T-helper 2 cell (primary cell): ENCODE results near the gene SLC38A5.
"Not testable (repeated sequence)": the region's sequence is repeated elsewhere in the genome, so short reads cannot be mapped to it uniquely, and the experiment has no call there.

Source experiments
- DNase-seq, 5 experiments: peaks; one replicate each; pipeline versions ENCODE4 v3.0.0 to v3.0.0-alpha.2; 2012 to 2022

SLC38A5 gene

DNA sequence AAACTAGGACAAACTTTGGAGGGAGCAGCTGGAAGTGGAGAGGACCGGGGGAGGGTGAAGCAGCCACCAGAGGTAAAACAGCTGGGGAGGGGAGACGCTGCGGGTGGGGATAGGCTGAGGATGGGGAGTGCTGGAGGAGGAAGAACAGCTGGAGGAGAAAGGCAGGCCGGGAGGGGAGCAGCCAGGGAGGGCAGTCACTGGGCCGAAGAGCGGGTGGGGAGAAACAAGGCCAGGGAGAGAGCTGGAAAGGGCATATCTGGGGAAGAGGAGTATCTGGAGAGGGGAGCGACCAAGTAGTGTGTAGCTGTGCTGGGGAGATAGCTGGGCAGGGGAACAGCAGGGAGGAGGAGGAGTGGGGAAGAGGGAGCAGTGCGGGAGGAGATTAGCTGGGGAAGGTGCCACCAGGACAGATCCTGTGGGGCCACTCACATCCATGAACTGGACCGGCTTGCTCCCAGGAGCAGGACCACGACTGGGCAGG lies 2.7 kb downstream of the SLC38A5 start:
- no peak for DNase-seq

GRCh38 chrX:48466696-48467095 lies 3.4 kb downstream of the SLC38A5 start:
- DNase-seq: no peak

GRCh38 chrX:48465336-48465933 lies 4.6 kb downstream of the SLC38A5 start:
- no peak for DNase-seq

- no peak for DNase-seq
Measured at GRCh38 chrX:48461830-48462229, 8.2 kb downstream of the SLC38A5 start.

GRCh38 chrX:48460606-48461005 lies 9.5 kb downstream of the SLC38A5 start:
- DNase-seq: no peak

GRCh38 chrX:48460031-48460430 lies 10.0 kb downstream of the SLC38A5 start:
- no peak for DNase-seq

- DNase-seq: no peak
Measured at GRCh38 chrX:48459483-48459882, 10.6 kb downstream of the SLC38A5 start.

- DNase-seq: no peak
Measured at GRCh38 chrX:48458711-48459110, 11.3 kb downstream of the SLC38A5 start.

DNA sequence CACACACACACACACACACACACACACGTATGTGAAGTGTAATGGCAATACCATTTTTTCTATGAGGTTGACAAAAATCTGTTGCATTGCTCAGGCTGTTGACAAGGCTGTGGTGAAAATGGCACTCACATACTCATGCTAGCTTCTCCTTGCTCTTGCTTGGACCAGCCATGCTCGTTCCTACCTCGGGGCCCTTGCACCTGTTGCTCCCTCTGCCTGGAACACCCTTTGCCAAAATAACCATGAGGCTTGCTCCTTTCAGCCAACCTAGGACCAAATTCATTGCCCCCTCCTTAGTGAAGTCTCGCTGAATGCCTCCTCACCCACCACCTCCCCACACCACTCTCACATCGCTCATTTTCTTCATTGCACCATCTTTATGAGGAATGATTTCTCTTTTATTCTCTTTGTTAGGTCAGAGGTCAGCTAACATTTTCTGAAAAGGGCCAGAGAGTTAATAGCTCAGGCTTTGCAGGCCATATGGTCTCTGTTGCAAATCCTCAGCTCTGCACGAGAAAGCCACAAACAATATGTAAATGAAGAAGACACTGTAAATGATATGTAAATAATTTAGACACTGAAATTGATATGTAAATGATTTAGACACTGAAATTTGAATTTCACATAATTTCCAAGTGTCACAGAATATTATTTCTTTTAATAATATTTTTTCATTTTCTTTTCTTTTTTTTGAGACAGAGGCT lies 13.3 kb downstream of the SLC38A5 start:
- DNase-seq: no peak

DNA sequence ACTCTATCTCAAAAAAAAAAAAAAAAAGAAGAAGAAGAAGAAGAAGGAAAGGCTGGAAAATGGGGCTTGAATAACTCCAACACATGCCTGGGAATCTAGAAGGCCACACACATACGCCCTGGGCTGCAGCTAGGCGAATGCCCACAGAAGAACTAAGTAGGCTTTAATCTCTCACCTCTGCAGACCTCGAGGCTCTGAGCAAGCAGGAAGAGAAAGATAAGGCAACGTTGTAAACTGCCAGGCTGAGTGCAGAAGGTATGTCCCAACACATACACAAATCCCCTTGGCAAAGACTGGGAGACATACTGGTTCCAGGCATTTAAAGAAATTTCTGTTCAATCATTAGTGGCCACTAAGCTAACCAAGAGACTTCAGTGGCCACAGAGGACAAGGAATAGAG lies 18.4 kb downstream of the SLC38A5 start:
- DNase-seq: no peak

DNA sequence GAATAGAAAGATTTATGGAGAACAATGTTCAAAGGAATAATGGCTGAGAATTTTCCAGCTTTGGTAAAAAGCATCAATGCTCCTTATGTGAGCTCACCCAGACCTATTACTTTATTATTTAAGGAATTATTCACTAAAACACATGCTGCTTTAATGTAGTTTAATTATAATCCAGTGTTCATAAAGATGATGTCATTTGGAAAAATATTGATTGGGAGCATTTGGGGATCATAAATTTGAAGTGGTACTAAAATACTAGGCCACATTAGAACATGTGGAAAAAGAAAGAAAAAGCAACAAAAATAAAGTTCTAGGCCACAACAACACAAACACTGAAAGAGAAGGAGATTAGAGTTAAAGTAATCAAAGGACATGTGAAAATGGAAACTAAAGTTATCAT lies 20.0 kb downstream of the SLC38A5 start:
- DNase-seq: no peak

DNA sequence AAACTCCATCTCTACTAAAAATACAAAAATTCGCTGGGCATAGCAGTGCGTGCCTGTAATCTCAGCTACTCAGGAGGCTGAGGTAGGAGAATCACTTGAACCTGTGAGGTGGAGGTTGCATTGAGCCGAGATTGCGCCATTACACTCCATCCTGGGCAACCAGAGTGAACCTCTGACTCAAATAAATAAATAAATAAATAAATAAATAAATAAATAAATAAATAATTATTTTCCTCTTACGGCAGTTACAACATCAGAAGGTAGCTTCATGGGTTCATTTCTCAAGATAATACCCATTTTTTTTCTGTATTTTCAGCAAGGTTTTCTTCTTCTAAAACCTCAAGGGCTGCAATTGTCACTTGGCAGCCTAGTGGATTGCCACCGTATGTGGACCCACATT lies 22.9 kb downstream of the SLC38A5 start:
- DNase-seq: not testable (repeated sequence)

GRCh38 chrX:48433713-48434112 lies 36.3 kb downstream of the SLC38A5 start:
- DNase-seq: not testable (repeated sequence)

GRCh38 chrX:48430166-48430565 lies 39.9 kb downstream of the SLC38A5 start:
- DNase-seq: not testable (repeated sequence)

- DNase-seq: not testable (repeated sequence)
Measured at GRCh38 chrX:48429606-48430005, 40.5 kb downstream of the SLC38A5 start.

- not testable (repeated sequence) for DNase-seq
Measured at GRCh38 chrX:48427027-48427716, 42.9 kb downstream of the SLC38A5 start.

DNA sequence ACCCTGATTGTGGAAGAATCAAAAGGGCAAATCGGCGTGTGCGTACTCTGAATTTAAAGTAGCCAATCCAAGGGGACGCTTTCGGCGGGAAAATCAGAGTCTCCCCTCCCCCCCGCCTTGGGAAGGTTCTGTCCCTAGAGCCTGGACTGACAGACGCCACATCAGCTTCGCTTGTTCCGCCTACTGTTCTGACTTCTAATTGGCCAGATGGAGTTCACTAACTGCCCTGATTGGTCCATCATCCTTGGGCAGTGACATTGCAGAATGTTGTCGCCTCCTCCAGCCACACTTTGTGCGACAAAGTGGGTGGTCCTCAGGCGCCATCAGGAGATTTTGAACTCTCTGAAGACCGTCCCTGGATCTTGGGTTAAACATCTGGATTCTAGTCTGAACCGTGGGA lies 58.2 kb downstream of the SLC38A5 start, which contains the start of gene SSX4B:
Gene SSX4B, minus strand, starts transcription at position 101 of the 400 bp plus-strand sequence. CDS start 588 bp downstream, outside the sequence.
- not testable (repeated sequence) for DNase-seq
